Prostate gland (tissue), 2 donors: ENCODE results near the gene OS9. TPM values are rescaled to one million over a fixed set of nuclear protein-coding genes. Genes with fewer than 3 reads are reported as not detected.

Experiments
- DNase-seq: peaks from one replicate; pipeline ENCODE4 v3.0.0-alpha.2; 2019; ENCODE audit warnings: low spot score
- H3K27ac ChIP-seq, 2 donors: fragments of 200-600 bp; sonication (generic); 2 replicates each; pipeline ENCODE4 v1.5.1; 2017 to 2019
- H3K27me3 ChIP-seq: fragments of 200-600 bp; sonication (generic); replicated peaks from 2 replicates; pipeline ENCODE4 v1.5.1; 2019; ENCODE audit not compliant: insufficient read depth
- H3K36me3 ChIP-seq, 2 donors: fragments of 200-600 bp; sonication (generic); 1 replicate in 1 of 2; 2 replicates in 1 of 2; pipeline versions ENCODE4 v1.5.1 to v1.8.1; 2017 to 2019
- H3K4me1 ChIP-seq: fragments of 200-600 bp; sonication (generic); replicated peaks from 2 replicates; pipeline ENCODE4 v1.5.1; 2019
- H3K4me3 ChIP-seq, 2 donors: fragments of 200-600 bp; sonication (generic); 2 replicates each; pipeline ENCODE4 v1.5.1; 2017 to 2019
- H3K9me3 ChIP-seq: fragments of 200-600 bp; sonication (generic); 2 replicates; pipeline ENCODE4 v1.5.1; 2017
- POLR2A ChIP-seq: fragments of 450-650 bp; IDR thresholded peaks from one replicate; pipeline ENCODE4 v1.6.1; 2016; ENCODE audit warnings: antibody characterized with exemption, mild to moderate bottlenecking
- POLR2AphosphoS5 ChIP-seq: sonication (generic); formaldehyde crosslinking; IDR thresholded peaks from one replicate; pipeline ENCODE4 v1.6.1; 2017; ENCODE audit warnings: antibody characterized with exemption
- WGBS: methylation state at CpG from one replicate; pipeline ENCODE4 v1.1.5; 2018; 5-methylcytosine and 5-hydroxymethylcytosine counted together
- intact Hi-C: fragments of 100-400 bp; cut with DNase I; formaldehyde crosslinking; loops from one replicate; pipeline ENCODE4 v1.14.2; 2022
- total RNA-seq, 2 donors: library from RNA; depleted of rRNA; stranded (reverse); fragments of >200 nt; gene quantifications; one replicate each; pipeline ENCODE4 v1.1.0, GENCODE V29; 2016
- TF ChIP-seq, protein P1 (sequence below), 4 experiments: fragments of 200-600 bp in 2 of 4; fragments of 450-650 bp in 2 of 4; sonication (generic) in 2 of 4; IDR thresholded peaks; 1 replicate in 3 of 4; 2 replicates in 1 of 4; pipeline ENCODE4 v1.5.1; 2016 to 2019; ENCODE audit warnings: antibody characterized with exemption in 4 of 4, mild to moderate bottlenecking in 2 of 4, moderate library complexity in 2 of 4

OS9 gene
- total RNA-seq, 2 donors from 2014 or later: 210 to 321 TPM

GRCh38 chr12:57733928-57734327 lies 40.0 kb downstream of the OS9 start:
- peaks cover 10% of the 10 kb centered on the region for H3K27me3 ChIP-seq
- WGBS: 74% methylated on average over 6 of the region's 6 CpGs
- TF ChIP-seq POLR2A: no peak
- TF ChIP-seq, protein P1, sequence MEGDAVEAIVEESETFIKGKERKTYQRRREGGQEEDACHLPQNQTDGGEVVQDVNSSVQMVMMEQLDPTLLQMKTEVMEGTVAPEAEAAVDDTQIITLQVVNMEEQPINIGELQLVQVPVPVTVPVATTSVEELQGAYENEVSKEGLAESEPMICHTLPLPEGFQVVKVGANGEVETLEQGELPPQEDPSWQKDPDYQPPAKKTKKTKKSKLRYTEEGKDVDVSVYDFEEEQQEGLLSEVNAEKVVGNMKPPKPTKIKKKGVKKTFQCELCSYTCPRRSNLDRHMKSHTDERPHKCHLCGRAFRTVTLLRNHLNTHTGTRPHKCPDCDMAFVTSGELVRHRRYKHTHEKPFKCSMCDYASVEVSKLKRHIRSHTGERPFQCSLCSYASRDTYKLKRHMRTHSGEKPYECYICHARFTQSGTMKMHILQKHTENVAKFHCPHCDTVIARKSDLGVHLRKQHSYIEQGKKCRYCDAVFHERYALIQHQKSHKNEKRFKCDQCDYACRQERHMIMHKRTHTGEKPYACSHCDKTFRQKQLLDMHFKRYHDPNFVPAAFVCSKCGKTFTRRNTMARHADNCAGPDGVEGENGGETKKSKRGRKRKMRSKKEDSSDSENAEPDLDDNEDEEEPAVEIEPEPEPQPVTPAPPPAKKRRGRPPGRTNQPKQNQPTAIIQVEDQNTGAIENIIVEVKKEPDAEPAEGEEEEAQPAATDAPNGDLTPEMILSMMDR (IDR thresholded peaks at IDR 0.05): no peak
- no peak for TF ChIP-seq POLR2AphosphoS5
- H3K9me3 ChIP-seq: no peaks in the 10 kb centered on the region
- no peak overlapping the region for H3K4me3 ChIP-seq
- peaks cover 22% of the 10 kb centered on the region for H3K4me1 ChIP-seq
- H3K36me3 ChIP-seq: no peaks in the 10 kb centered on the region
- no peak for DNase-seq
- intact Hi-C loops: no loop called here
- no peak overlapping the region for H3K27ac ChIP-seq

DNA sequence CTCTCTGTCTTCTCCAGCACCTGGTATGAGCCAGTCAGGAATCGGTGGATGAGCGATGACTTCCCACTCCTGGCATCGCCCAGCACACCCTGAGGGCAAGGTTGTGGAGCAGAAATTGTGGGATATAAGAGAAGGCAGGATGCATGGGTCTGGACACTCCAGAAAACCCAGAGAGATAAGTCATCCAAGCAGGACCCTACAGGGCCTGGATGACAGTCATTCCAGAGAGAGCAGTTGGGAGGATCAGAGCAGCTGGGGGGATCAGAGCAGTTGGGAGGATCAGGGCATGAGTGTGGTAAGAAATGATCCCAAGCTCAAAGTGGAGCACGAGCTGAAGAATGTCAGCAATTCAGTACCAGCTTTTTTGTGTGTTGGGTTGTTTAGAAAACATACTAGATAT lies 40.7 kb downstream of the OS9 start:
- intact Hi-C loops: no loop called here
- WGBS: 72% methylated on average over 4 of the region's 4 CpGs
- Histone ChIP-seq H3K27me3 (peaks cover 10% of the 10 kb centered on the region), H3K4me3 (no peak overlapping the region), H3K9me3 (no peaks in the 10 kb centered on the region), H3K4me1 (peaks cover 22% of the 10 kb centered on the region), H3K36me3 (no peaks in the 10 kb centered on the region), H3K27ac (no peak overlapping the region)
- no peak for DNase-seq
- TF ChIP-seq, protein P1 (IDR thresholded peaks at IDR 0.05): no peak
- TF ChIP-seq POLR2AphosphoS5 (no peak), POLR2A (no peak)

GRCh38 chr12:57735198-57735855 lies 41.4 kb downstream of the OS9 start:
- Histone ChIP-seq H3K9me3 (no peaks in the 10 kb centered on the region), H3K36me3 (no peaks in the 10 kb centered on the region), H3K4me3 (no peak overlapping the region), H3K4me1 (peaks cover 22% of the 10 kb centered on the region), H3K27ac (no peak overlapping the region), H3K27me3 (peaks cover 10% of the 10 kb centered on the region)
- intact Hi-C loops: no loop called here
- TF ChIP-seq POLR2A: no peak
- no peak for TF ChIP-seq POLR2AphosphoS5
- TF ChIP-seq, protein P1 (IDR thresholded peaks at IDR 0.05): no peak
- no peak for DNase-seq
- 20% methylated on average over 8 of the region's 8 CpGs for WGBS

- H3K4me3 ChIP-seq: no peak overlapping the region
- H3K9me3 ChIP-seq: no peaks in the 10 kb centered on the region
- 13% methylated on average over 44 of the region's 49 CpGs for WGBS
- H3K27me3 ChIP-seq: peaks cover 12% of the 10 kb centered on the region
- no peak for DNase-seq
- intact Hi-C loops: no loop called here
- H3K36me3 ChIP-seq: no peaks in the 10 kb centered on the region
- TF ChIP-seq, protein P1 (IDR thresholded peaks at IDR 0.05): no peak
- TF ChIP-seq POLR2A: no peak
- TF ChIP-seq POLR2AphosphoS5: no peak
- peaks cover 22% of the 10 kb centered on the region for H3K4me1 ChIP-seq
- no peak overlapping the region for H3K27ac ChIP-seq
Observed at GRCh38 chr12:57735952-57736740, 42.2 kb downstream of the OS9 start.
